Measurements from ENCODE around the gene ST6GALNAC6. TPM values are rescaled to one million over a fixed set of nuclear protein-coding genes. Genes with fewer than 3 reads are reported as not detected.

ST6GALNAC6 gene
- total RNA-seq, 4 donors from 2014 or later, result 101 to 287 (median 176) TPM

DNA sequence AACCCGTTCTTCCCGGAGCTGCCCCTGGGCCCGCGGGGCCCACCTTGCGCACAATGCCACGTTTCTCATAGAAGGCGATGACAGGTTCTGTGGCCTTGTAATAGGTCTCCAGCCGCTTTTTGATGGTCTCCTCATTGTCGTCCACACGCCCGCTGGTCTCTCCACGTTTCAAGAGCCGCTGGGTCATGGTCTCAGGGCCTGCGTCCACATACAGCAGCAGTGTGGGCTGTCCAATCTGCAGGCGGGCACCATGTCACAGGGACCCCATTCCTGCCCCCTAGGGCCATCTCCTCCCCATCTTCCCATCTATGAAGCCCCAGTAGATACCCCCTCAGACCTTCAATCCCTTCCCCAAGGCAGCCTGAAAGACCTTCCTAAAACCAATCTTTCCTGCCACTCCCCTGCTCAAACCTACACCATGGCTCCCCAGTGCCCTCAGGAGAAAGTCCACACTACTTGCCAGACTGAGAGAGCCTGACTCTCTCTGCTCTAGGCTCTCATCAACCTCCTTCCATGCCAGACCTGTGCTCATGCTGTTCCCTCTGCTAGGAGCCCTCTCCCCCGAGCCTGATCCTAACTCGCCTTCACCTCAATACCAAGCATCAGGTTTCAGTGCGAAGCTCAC, 31.0 kb downstream of the ST6GALNAC6 start:
- TF ChIP-seq, protein P1, sequence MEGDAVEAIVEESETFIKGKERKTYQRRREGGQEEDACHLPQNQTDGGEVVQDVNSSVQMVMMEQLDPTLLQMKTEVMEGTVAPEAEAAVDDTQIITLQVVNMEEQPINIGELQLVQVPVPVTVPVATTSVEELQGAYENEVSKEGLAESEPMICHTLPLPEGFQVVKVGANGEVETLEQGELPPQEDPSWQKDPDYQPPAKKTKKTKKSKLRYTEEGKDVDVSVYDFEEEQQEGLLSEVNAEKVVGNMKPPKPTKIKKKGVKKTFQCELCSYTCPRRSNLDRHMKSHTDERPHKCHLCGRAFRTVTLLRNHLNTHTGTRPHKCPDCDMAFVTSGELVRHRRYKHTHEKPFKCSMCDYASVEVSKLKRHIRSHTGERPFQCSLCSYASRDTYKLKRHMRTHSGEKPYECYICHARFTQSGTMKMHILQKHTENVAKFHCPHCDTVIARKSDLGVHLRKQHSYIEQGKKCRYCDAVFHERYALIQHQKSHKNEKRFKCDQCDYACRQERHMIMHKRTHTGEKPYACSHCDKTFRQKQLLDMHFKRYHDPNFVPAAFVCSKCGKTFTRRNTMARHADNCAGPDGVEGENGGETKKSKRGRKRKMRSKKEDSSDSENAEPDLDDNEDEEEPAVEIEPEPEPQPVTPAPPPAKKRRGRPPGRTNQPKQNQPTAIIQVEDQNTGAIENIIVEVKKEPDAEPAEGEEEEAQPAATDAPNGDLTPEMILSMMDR (IDR thresholded peaks at IDR 0.05; ENCODE audit: low read depth), result no peak

DNA sequence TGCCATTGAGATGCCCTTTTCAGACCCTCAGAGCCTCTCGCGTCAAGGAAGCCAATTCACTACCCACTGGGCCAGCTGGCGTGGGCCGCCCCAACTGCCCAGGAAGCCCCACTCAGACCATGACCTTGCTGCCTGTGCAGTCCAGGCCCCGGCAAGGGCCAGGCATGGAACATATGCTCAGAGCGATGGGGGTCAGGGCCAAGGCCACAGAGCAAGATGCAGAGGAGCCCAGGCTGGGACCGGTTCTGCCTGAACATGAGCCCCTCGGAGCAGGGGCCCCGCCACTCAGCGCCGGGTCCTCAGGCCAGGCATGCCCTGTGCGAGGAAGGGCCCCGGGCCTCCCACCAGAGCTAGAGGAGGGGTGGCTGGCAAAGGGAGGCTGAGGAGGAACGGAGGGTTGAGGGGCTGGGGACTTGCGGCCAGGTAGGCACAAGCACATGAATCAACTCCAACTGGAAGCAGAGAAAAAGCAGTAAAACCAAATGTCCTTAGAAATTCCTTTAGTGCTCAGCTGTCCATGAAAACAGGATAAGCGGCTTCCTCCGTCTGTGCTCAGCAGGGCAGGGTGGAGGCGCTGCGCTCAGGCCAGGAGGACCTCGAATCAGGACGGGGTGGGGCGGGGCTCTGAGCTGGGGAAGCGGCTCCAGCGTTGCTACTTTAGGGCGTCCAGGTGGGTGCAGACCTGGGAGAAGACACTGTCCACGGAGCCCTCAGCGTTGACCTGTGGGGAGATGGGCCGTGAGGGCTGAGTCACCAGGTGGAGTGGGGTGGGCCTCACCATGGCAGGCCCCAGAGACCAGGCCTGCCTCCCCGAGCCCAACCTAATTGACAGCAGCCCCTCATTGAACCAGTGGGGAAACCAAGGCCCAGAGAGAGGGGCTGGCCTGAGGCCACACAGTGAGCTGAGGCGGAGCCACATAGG, 31.8 kb downstream of the ST6GALNAC6 start:
- TF ChIP-seq, protein P1 (IDR thresholded peaks at IDR 0.05; ENCODE audit: low read depth), result no peak

DNA sequence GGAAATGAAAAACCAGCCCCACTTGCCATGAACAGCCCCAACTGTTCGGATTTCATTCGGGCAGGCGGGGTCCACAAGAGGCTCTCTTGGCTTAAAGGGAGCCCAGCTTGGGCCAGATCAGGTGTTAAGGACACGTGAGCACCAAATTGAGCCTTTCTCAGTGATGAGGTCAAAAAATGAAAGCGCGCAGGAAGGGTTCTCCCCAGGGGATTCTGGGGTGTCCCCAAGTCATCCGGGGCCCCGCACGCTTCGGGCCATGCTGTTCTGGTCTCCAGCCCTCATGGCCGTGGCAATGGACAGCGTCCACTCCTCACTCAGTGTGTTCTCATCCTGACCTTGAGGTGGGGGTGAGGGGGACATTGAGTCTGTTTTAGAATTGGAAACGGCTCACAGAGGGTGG, 32.9 kb downstream of the ST6GALNAC6 start:
- TF ChIP-seq, protein P1 (IDR thresholded peaks at IDR 0.05; ENCODE audit: low read depth), result no peak

DNA sequence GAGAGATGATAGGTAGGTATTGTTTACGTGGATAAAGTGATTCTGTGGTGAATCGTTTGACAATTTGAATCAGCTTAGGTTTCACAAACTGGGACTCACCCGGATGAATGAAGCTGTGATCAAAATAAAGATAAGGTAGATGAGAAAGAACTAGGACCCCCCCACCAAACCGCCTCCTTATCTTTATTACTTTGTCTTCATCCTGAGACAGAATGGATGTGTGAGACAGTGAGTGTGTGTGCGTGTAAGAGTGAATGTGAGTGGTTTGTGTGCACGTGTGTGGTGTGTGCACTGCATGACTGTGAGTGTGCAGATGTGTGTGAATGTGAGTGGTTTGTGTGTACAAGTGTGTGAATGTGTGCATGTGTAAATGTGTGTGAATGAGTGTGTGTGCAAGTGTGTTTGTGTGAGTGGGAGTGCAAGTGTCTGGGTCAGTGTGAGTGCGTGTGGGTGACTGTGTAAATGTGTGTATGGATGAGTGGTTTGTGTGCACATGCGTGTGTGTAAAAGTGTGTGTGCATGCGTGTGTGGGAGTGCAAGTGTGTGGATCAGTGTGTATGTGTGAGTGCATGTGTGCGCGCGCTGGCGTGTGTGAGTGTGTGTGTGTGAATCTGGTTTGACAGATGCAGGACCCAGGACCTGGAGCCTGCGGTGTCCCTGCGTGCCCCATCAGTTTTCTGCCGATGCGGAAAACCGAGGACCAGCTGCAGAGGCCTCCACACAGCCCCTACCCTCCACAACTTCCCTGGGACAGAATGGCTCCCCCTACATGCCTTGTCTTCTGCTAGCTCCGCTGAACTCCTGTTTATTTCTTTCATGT, 33.5 kb downstream of the ST6GALNAC6 start:
- TF ChIP-seq, protein P1 (IDR thresholded peaks at IDR 0.05; ENCODE audit: low read depth), result no peak

DNA sequence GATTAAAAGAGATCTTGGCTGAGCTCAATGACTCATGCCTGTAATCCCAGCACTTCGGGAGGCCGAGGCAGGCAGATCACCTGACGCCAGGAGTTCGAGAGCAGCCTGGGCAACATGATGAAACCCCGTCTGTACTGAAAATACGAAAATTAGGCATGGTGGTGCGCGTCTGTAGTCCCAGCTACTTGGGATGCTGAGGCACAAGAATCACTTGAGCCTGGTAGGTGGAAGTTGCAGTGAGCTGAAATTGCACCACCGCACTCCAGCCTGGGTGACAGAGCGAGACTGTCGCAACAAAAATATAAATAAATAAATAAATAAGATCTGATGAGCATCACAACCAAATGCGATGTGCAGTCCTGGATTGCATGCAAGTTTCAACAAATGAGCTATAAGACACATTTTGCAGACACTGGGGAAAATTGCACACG, 36.2 kb downstream of the ST6GALNAC6 start:
- TF ChIP-seq, protein P1 (IDR thresholded peaks at IDR 0.05; ENCODE audit: low read depth), result no peak

DNA sequence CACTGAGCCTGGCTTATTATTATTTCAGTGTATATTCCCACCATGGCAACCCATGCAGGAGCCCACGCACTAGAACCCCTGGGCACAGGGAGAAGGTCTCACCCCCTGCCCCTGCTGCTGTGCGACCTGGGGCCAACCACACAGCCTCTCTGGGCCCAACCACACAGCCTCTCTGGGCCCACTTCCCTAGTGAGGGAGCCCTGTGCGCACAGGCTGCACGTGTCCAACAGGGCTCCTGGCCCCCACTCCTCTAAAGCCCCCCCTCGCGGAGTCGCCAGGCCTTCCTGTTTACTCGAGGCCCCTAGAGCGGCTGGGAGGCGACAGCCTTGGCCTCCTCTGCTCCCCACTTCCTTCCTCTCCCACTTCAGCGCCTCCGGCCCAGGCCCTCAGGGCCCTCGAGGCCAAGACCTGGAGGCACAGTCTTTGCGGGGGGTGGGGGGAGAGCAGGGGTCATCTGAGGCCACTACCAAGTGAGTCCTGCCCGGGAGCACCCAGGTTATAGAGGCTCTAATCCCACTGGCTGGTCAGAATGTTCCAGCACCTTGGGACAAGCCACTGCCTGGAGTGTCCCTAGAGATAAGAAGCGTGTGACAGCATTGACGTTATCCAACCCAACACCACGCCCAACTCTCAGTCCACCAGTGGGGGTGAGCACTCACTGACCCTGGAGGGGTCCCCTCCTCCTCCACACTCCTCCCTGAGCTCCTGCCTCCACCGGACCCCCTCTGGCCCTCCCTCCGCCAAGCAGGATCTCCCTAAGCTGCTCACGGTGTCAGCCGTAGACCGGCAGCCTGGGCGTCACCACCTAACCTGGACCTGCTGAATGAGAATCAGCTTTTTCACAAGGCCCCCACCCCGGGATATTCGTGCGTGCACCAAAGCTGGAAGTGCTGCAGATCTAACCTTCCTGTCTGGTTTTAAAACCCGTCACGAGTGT, 37.1 kb downstream of the ST6GALNAC6 start:
- TF ChIP-seq, protein P1 (IDR thresholded peaks at IDR 0.05; ENCODE audit: low read depth), result no peak
